ENCODE data around the gene BCL2L2. TPM values are rescaled to one million over a fixed set of nuclear protein-coding genes. Genes with fewer than 3 reads are reported as not detected.

Gene BCL2L2
- total RNA-seq, 1 donor from 2014 or later: 23.7 TPM

- Mint-ChIP-seq H3K27ac (peak overlapping the region; percentile 98), H3K36me3 (ENCODE audit: insufficient read depth) (peaks cover 1% of the 10 kb centered on the region), H3K4me1 (ENCODE audit: low read depth) (peaks cover 18% of the 10 kb centered on the region), H3K9me3 (ENCODE audit: low read depth) (no peaks in the 10 kb centered on the region), H3K27me3 (no peaks in the 10 kb centered on the region), H3K4me3 (ENCODE audit: low read depth) (peak overlapping the region; percentile 88)
- DNase-seq (ENCODE audit: low spot score, unreplicated experiment): peak; percentile 98
- peak; percentile 93 for TF ChIP-seq CTCF (IDR thresholded peaks at IDR 0.05; ENCODE audit: unreplicated experiment)
These were observed 5.2 kb upstream of the BCL2L2 start for GRCh38 chr14:23301288-23301968.

- Mint-ChIP-seq H3K27ac (peak overlapping the region; percentile 91), H3K27me3 (no peaks in the 10 kb centered on the region), H3K9me3 (ENCODE audit: low read depth) (no peaks in the 10 kb centered on the region), H3K4me1 (ENCODE audit: low read depth) (peaks cover 18% of the 10 kb centered on the region), H3K4me3 (ENCODE audit: low read depth) (peak overlapping the region; percentile 79), H3K36me3 (ENCODE audit: insufficient read depth) (peaks cover 1% of the 10 kb centered on the region)
- DNase-seq (ENCODE audit: low spot score, unreplicated experiment): no peak
- no peak for TF ChIP-seq CTCF (IDR thresholded peaks at IDR 0.05; ENCODE audit: unreplicated experiment)
These were observed 4.7 kb upstream of the BCL2L2 start for GRCh38 chr14:23301969-23302289.

- no peak for TF ChIP-seq CTCF (IDR thresholded peaks at IDR 0.05; ENCODE audit: unreplicated experiment)
- no peaks in the 10 kb centered on the region for H3K27me3 Mint-ChIP-seq
- H3K27ac Mint-ChIP-seq: peak within 1 kb of the TSS; percentile 94
- H3K4me1 Mint-ChIP-seq (ENCODE audit: low read depth): peaks cover 23% of the 10 kb centered on the region
- no peaks in the 10 kb centered on the region for H3K9me3 Mint-ChIP-seq (ENCODE audit: low read depth)
- DNase-seq (ENCODE audit: low spot score, unreplicated experiment): peak; percentile 57
- peak within 1 kb of the TSS; percentile 92 for H3K4me3 Mint-ChIP-seq (ENCODE audit: low read depth)
- H3K36me3 Mint-ChIP-seq (ENCODE audit: insufficient read depth): no peaks in the 10 kb centered on the region
These were observed 4.1 kb upstream of the BCL2L2 start, which contains the start of gene PPP1R3E for GRCh38 chr14:23302290-23303225. TSS of gene PPP1R3E (minus strand) at chr14:23302859. CDS start at chr14:23302576, 283 bp downstream.

GRCh38 chr14:23307146-23307530 lies 505 bp downstream of the BCL2L2 start:
- Mint-ChIP-seq H3K27me3 (no peaks in the 10 kb centered on the region), H3K4me1 (ENCODE audit: low read depth) (peaks cover 23% of the 10 kb centered on the region), H3K36me3 (ENCODE audit: insufficient read depth) (no peaks in the 10 kb centered on the region), H3K27ac (peak overlapping the region; percentile 98), H3K9me3 (ENCODE audit: low read depth) (no peaks in the 10 kb centered on the region), H3K4me3 (ENCODE audit: low read depth) (peak overlapping the region; percentile 94)
- no peak for TF ChIP-seq CTCF (IDR thresholded peaks at IDR 0.05; ENCODE audit: unreplicated experiment)
- no peak for DNase-seq (ENCODE audit: low spot score, unreplicated experiment)

Measured in progenitor cell of endocrine pancreas (in vitro differentiated cells).